Nephron progenitor cell (in vitro differentiated cells): Measurements from ENCODE around the gene RBM3.

Source experiments
- DNase-seq: peaks from one replicate; pipeline ENCODE4 v3.0.0; 2021
- H3K27ac Mint-ChIP-seq: 2 replicates; pipeline ENCODE4 v1.8.0; 2021; ENCODE audit warnings: mild to moderate bottlenecking, moderate library complexity, mixed read lengths
- H3K27me3 Mint-ChIP-seq: 2 replicates; pipeline ENCODE4 v1.8.0; 2021; ENCODE audit warnings: mild to moderate bottlenecking, low read depth, mixed read lengths; ENCODE audit not compliant: poor library complexity
- H3K36me3 Mint-ChIP-seq: 2 replicates; pipeline ENCODE4 v1.8.0; 2021; ENCODE audit warnings: low read depth, mixed read lengths
- H3K4me1 Mint-ChIP-seq: 2 replicates; pipeline ENCODE4 v1.8.0; 2021; ENCODE audit warnings: mixed read lengths
- H3K4me3 Mint-ChIP-seq: 2 replicates; pipeline ENCODE4 v1.8.0; 2021; ENCODE audit warnings: mild to moderate bottlenecking, moderate library complexity, mixed read lengths
- H3K9me3 Mint-ChIP-seq: 2 replicates; pipeline ENCODE4 v1.8.0; 2021; ENCODE audit warnings: mild to moderate bottlenecking, moderate library complexity, mixed read lengths
- TF ChIP-seq, protein P1 (sequence below): fragments of 200-600 bp; sonication (generic); IDR thresholded peaks from 2 replicates; pipeline ENCODE4 v1.5.0; 2021; ENCODE audit warnings: antibody characterized with exemption

Gene RBM3

DNA sequence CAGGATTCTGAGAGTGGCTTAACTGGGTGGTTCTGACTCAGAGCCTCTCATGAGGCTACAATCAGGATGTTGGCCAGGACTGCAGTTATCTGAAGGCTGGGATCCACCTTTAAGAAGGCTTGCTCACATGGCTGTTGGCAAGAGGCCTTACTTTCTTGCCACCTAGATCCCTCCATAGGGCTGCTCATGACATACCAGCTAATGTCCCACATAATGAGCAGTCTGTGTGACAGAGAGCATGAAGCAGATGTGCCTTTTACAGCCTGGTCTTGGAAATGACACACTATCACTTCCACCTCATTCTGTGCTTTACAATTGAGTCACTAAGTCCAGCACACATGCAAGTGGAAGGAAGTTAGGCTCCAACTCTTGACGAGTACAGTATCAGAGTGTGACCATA, 4.3 kb upstream of the RBM3 start:
- Mint-ChIP-seq H3K4me3 (no peak overlapping the region), H3K4me1 (peaks cover 6% of the 10 kb centered on the region), H3K9me3 (peaks cover 60% of the 10 kb centered on the region), H3K27me3 (no peaks in the 10 kb centered on the region), H3K27ac (no peak overlapping the region), H3K36me3 (peaks cover 2% of the 10 kb centered on the region)
- TF ChIP-seq, protein P1, sequence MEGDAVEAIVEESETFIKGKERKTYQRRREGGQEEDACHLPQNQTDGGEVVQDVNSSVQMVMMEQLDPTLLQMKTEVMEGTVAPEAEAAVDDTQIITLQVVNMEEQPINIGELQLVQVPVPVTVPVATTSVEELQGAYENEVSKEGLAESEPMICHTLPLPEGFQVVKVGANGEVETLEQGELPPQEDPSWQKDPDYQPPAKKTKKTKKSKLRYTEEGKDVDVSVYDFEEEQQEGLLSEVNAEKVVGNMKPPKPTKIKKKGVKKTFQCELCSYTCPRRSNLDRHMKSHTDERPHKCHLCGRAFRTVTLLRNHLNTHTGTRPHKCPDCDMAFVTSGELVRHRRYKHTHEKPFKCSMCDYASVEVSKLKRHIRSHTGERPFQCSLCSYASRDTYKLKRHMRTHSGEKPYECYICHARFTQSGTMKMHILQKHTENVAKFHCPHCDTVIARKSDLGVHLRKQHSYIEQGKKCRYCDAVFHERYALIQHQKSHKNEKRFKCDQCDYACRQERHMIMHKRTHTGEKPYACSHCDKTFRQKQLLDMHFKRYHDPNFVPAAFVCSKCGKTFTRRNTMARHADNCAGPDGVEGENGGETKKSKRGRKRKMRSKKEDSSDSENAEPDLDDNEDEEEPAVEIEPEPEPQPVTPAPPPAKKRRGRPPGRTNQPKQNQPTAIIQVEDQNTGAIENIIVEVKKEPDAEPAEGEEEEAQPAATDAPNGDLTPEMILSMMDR: no peak
- DNase-seq: no peak

DNA sequence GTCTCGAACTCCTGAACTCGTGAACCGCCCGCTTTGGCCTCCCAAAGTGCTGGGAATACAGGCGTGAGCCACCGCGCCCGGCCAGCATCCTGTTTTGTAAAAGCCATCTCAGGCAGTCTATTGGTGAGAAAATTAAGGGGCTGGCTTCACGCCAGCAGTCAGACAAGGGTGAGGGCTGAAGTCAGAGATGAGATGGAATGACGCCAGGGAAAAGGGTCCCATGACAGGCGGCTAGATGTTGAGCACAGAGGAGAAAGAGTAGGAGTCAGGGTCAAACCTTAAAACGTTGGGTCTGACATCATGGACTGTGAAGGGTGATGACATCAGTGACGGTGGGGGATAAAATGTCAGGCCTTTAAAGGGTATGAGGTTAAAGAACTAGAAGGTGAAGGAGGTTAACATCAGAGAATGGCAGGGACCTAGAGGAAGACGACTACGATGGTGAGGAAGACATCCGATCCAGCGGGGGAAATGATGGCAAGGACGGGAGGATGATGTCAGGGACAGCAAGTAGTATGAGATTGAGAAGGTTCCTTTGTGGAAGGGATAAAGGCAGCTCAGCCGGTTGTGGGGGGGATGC, 504 bp upstream of the RBM3 start:
- Mint-ChIP-seq H3K4me1 (peaks cover 16% of the 10 kb centered on the region), H3K27me3 (no peaks in the 10 kb centered on the region), H3K27ac (peak overlapping the region; percentile 95), H3K36me3 (peaks cover 37% of the 10 kb centered on the region), H3K4me3 (peak overlapping the region; percentile 91), H3K9me3 (peaks cover 65% of the 10 kb centered on the region)
- TF ChIP-seq, protein P1: no peak
- no peak for DNase-seq

DNA sequence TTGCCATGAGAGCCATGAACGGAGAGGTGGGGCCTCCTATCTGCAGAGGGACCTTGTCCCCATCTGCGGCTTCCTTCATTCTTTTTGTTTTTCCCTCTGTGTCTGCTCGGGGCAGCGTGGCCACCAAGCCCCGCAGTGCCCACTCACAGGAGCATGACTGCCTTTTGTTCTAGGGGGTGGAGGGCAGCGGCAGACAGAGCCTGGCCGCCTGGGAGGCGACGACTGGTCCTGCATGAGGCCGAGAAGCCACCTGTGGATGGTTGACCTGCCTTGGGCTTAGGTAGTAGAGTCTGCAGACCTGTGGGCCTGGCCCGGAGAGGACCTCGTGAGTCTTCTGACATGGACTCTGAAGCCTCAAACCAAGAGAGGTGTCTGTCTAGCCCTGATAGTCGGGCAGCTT, 1.4 kb downstream of the RBM3 start:
- TF ChIP-seq, protein P1: no peak
- H3K9me3 Mint-ChIP-seq: peaks cover 70% of the 10 kb centered on the region
- no peak overlapping the region for H3K27ac Mint-ChIP-seq
- peak overlapping the region; percentile 91 for H3K4me3 Mint-ChIP-seq
- DNase-seq: no peak
- peaks cover 48% of the 10 kb centered on the region for H3K36me3 Mint-ChIP-seq
- peaks cover 16% of the 10 kb centered on the region for H3K4me1 Mint-ChIP-seq
- no peaks in the 10 kb centered on the region for H3K27me3 Mint-ChIP-seq

DNA sequence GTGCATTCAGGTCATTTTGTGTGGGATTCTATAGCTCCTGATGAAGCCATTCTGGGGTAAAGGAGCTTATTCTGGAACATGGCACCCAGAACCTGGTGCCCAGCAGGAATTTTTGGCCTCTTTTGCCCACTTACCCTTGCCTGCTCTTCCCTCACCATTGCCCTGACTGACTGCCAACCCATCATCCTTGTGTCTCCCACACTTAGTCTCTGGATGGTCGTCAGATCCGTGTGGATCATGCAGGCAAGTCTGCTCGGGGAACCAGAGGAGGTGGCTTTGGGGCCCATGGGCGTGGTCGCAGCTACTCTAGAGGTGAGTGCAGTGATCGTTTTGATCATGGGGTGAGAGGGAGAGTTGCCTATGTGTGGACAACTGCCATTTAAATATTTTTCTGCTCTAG, 1.8 kb downstream of the RBM3 start:
- H3K27ac Mint-ChIP-seq: no peak overlapping the region
- peaks cover 66% of the 10 kb centered on the region for H3K9me3 Mint-ChIP-seq
- H3K4me3 Mint-ChIP-seq: peak overlapping the region; percentile 91
- DNase-seq: no peak
- H3K36me3 Mint-ChIP-seq: peaks cover 48% of the 10 kb centered on the region
- no peaks in the 10 kb centered on the region for H3K27me3 Mint-ChIP-seq
- H3K4me1 Mint-ChIP-seq: peaks cover 16% of the 10 kb centered on the region
- TF ChIP-seq, protein P1: no peak

DNA sequence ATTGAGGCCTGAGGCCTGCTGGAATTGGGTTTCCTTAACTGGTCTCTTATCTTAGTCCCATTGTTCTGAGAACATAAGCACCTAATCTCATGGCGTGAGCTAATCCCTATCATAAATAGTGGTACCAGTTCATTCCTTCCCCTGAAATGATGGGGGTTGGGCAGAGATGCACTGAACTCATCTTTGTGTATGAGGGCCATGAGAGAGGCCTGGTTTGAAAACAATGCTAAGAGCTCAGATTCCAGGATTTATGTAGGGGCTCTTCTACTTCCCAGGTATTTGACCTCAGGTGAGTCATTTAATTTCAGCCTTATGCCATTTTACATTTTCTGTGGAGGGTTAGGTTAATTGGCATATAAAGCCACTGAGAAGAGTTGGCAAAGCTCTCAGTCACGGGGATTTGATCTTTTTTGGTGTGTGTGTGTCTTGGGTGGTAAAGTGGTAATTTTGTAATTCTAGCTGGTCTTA, 4.4 kb downstream of the RBM3 start:
- H3K27me3 Mint-ChIP-seq: no peaks in the 10 kb centered on the region
- peaks cover 60% of the 10 kb centered on the region for H3K9me3 Mint-ChIP-seq
- TF ChIP-seq, protein P1: no peak
- H3K4me1 Mint-ChIP-seq: peaks cover 15% of the 10 kb centered on the region
- no peak for DNase-seq
- H3K36me3 Mint-ChIP-seq: peaks cover 48% of the 10 kb centered on the region
- no peak overlapping the region for H3K4me3 Mint-ChIP-seq
- peak overlapping the region; percentile 91 for H3K27ac Mint-ChIP-seq

DNA sequence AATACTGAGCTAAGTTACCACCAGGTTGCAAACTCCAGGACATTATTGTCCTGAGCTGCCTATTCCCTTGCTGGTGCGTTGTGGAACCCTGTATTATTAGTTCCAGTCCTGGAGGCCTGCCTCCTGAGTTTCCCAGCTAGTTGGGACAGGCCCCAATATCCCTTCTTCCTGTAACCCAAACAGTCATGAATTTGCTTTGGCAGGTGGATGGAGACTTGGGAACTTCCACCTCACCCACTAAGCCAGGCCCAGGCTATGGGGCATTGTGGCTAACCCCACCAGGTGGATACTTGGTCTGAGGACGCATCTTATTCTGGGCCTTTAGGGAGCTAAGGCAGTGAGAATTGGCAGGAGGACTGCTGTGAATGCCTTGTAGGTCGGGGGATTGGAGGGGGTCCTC, 5.0 kb downstream of the RBM3 start:
- peak overlapping the region; percentile 91 for H3K27ac Mint-ChIP-seq
- DNase-seq: no peak
- TF ChIP-seq, protein P1: no peak
- no peak overlapping the region for H3K4me3 Mint-ChIP-seq
- H3K9me3 Mint-ChIP-seq: peaks cover 55% of the 10 kb centered on the region
- peaks cover 11% of the 10 kb centered on the region for H3K4me1 Mint-ChIP-seq
- H3K27me3 Mint-ChIP-seq: no peaks in the 10 kb centered on the region
- H3K36me3 Mint-ChIP-seq: peaks cover 48% of the 10 kb centered on the region
